K562 (cell line): ENCODE results near the gene POLR3C. TPM values are rescaled to one million over a fixed set of nuclear protein-coding genes. Genes with fewer than 3 reads are reported as not detected.

Experiments
- ATAC-seq: fragments of 200-7000 bp; cut with Tn5 transposase; 3 replicates; pipeline ENCODE4 v1.9.1; 2020; ENCODE audit warnings: moderate library complexity
- BruUV-seq: library from RNA; stranded (reverse); fragments of 400-500 nt; replicated peaks from 2 replicates; lab custom pipeline; 2021; lab: Mats Ljungman, UMichigan
- CTCF ChIA-PET: fragments of 300-600 bp; formaldehyde crosslinking; extraction: SDS; loops from one replicate; lab custom pipeline; 2021; ENCODE audit warnings: low intra/inter-chr PET ratio; lab: Yijun Ruan, JAX
- POLR2A ChIA-PET: fragments of 300-600, 350-650 bp; sonication (Branson Sonifier 250); formaldehyde crosslinking; extraction: SDS; loops from one replicate; lab custom pipeline; 2021; ENCODE audit warnings: antibody characterized with exemption, inconsistent platforms; lab: Yijun Ruan, JAX
- DNase-seq, 4 experiments: peaks; one replicate each; pipeline versions ENCODE4 v3.0.0 to v3.0.0-alpha.2; 2011 to 2018; ENCODE audit warnings: low spot score in 3 of 4, mixed read lengths in 3 of 4; ENCODE audit errors: extremely low read depth in 1 of 4
- FAIRE-seq: peaks from 2 replicates; lab custom pipeline; 2011; peaks lifted over from hg19 to GRCh38; lab: Jason Lieb, UNC
- H2AFZ ChIP-seq: 2 replicates; pipeline ENCODE4 v1.6.0; 2011; ENCODE audit warnings: low read depth, low read length, control low read depth, inconsistent platforms
- H3K27ac ChIP-seq: fragments of 200-600 bp; 3 replicates; pipeline ENCODE4 v1.8.0; 2011; ENCODE audit warnings: low read depth, mild to moderate bottlenecking, control low read depth, inconsistent platforms, low read length, moderate library complexity, mixed read lengths; ENCODE audit errors: extremely low read depth
- H3K27me3 ChIP-seq, 2 experiments: fragments of 300-600 bp in 1 of 2; 2 replicates in 1 of 2; 3 replicates in 1 of 2; pipeline versions ENCODE4 v1.6.0 to v1.8.0; 2011; ENCODE audit warnings: inconsistent platforms in 2 of 2, low read length in 2 of 2, mild to moderate bottlenecking in 1 of 2, mixed read lengths in 1 of 2, moderate library complexity in 1 of 2; ENCODE audit not compliant: control insufficient read depth in 2 of 2, insufficient read depth in 2 of 2
- H3K36me3 ChIP-seq: fragments of 300-600 bp; 3 replicates; pipeline ENCODE4 v1.8.0; 2011; ENCODE audit warnings: mild to moderate bottlenecking, low read length, inconsistent platforms; ENCODE audit not compliant: control insufficient read depth, insufficient read depth
- H3K4me1 ChIP-seq, 2 experiments: fragments of 200-600 bp in 1 of 2; replicated peaks in 1 of 2; 2 replicates in 1 of 2; 3 replicates in 1 of 2; pipeline versions ENCODE4 v1.5.1 to v1.8.0; 2011; ENCODE audit warnings: inconsistent platforms in 2 of 2, low read length in 2 of 2, mild to moderate bottlenecking in 1 of 2, mixed read lengths in 1 of 2, moderate library complexity in 1 of 2; ENCODE audit not compliant: control insufficient read depth in 2 of 2, insufficient read depth in 2 of 2
- H3K4me2 ChIP-seq: 2 replicates; pipeline ENCODE4 v1.6.1; 2011; ENCODE audit warnings: low read length, control low read depth, inconsistent platforms, mixed read lengths; ENCODE audit not compliant: insufficient read depth
- H3K4me3 ChIP-seq: fragments of 200-600 bp; sonication (generic), shearing (Covaris generic); 2 replicates; pipeline ENCODE4 v1.5.1; 2016; ENCODE audit warnings: control low read depth, inconsistent platforms
- H3K79me2 ChIP-seq: fragments of 200-600 bp; 3 replicates; pipeline ENCODE4 v1.8.0; 2011; ENCODE audit warnings: low read length, inconsistent platforms; ENCODE audit not compliant: control insufficient read depth, insufficient read depth
- H3K9ac ChIP-seq, 2 experiments: 2 replicates each; pipeline versions ENCODE4 v1.6.0 to v1.6.1; 2011; ENCODE audit warnings: low read depth in 2 of 2, low read length in 2 of 2, control low read depth in 1 of 2, inconsistent platforms in 1 of 2, mild to moderate bottlenecking in 1 of 2, mixed read lengths in 1 of 2; ENCODE audit not compliant: insufficient read depth in 1 of 2
- H3K9me1 ChIP-seq: one replicate; pipeline ENCODE4 v1.6.0; 2011; ENCODE audit warnings: inconsistent platforms, mild to moderate bottlenecking, low read length, moderate library complexity; ENCODE audit not compliant: control insufficient read depth, insufficient read depth
- H3K9me3 ChIP-seq: replicated peaks from 2 replicates; pipeline ENCODE4 v1.5.1; 2011; ENCODE audit warnings: low read depth, low read length, inconsistent platforms; ENCODE audit not compliant: control insufficient read depth, insufficient read depth
- H4K20me1 ChIP-seq: replicated peaks from 2 replicates; pipeline ENCODE4 v1.6.1; 2011; ENCODE audit warnings: low read length, inconsistent platforms, mixed read lengths; ENCODE audit not compliant: control insufficient read depth, insufficient read depth
- CBX3 ChIP-seq, 2 experiments: IDR thresholded peaks; 1 replicate in 1 of 2; 2 replicates in 1 of 2; pipeline ENCODE4 v1.6.1; 2012; ENCODE audit warnings: inconsistent platforms in 2 of 2, low read length in 2 of 2, borderline replicate concordance in 1 of 2, control low read depth in 1 of 2
- DPF2 ChIP-seq: fragments of 450-650 bp; IDR thresholded peaks from 2 replicates; pipeline ENCODE4 v1.6.1; 2016
- POLR2B ChIP-seq: fragments of 450-650 bp; IDR thresholded peaks from 2 replicates; pipeline ENCODE4 v1.6.1; 2018; ENCODE audit warnings: low read depth; ENCODE audit not compliant: partially characterized antibody
- RBM17 ChIP-seq: fragments of 200-400 bp; formaldehyde crosslinking; IDR thresholded peaks from 2 replicates; pipeline ENCODE4 v1.6.1; 2017; ENCODE audit warnings: low read depth, mild to moderate bottlenecking, low read length, borderline replicate concordance
- TRIM28 ChIP-seq: fragments of 450-650 bp; IDR thresholded peaks from 2 replicates; pipeline ENCODE4 v1.6.1; 2017
- ZNF384 ChIP-seq: IDR thresholded peaks from 2 replicates; pipeline ENCODE4 v1.6.1; 2012; ENCODE audit warnings: low read depth, low read length, improper control_type of control experiment
- WGBS: fragments of 100-300 bp; shearing (Covaris generic); methylation state at CpG from one replicate; pipeline ENCODE4 v1.1.6; 2016; ENCODE audit warnings: low coverage, mixed read lengths; ENCODE audit not compliant: insufficient coverage; ENCODE audit errors: missing lambda C conversion rate; 5-methylcytosine and 5-hydroxymethylcytosine counted together
- in situ Hi-C: fragments of 300-500 bp; cut with MboI; formaldehyde crosslinking; loops from 4 replicates; pipeline ENCODE4 v1.15.0; 2018; ENCODE audit warnings: inconsistent platforms, mixed read lengths
- intact Hi-C: fragments of 100-400 bp; cut with micrococcal nuclease; formaldehyde crosslinking; loops from 2 replicates; pipeline ENCODE4 v1.14.2; 2022
- polyA plus RNA-seq, 8 experiments: library from polyadenylated mRNA; depleted of rRNA in 4 of 8; stranded (reverse) in 5 of 8; unstranded in 3 of 8; fragments of >200 nt; fragmentation: Nextera tagmentation in 2 of 8; fragmentation: Illumina TruSeq in 1 of 8; extraction: Ambion mirVana in 2 of 8; extraction: Trizol in 1 of 8; gene quantifications; 2 replicates each; pipeline versions ENCODE4 v1.2.1 to v1.2.3, GENCODE V29; 2011 to 2014; ENCODE audit warnings: inconsistent platforms in 1 of 8, missing spikeins in 1 of 8
- total RNA-seq, 7 experiments: library from RNA; depleted of rRNA in 6 of 7; stranded (reverse); fragments of >200 nt in 6 of 7; fragmentation: Illumina TruSeq in 2 of 7; extraction: Trizol in 2 of 7; gene quantifications; 2 replicates each; pipeline versions ENCODE4 v1.2.1 to v1.2.3, GENCODE V29; 2011 to 2021; ENCODE audit warnings: low replicate concordance in 1 of 7
- TF ChIP-seq, protein P1 (sequence below): sonication (generic); formaldehyde crosslinking; IDR thresholded peaks from 2 replicates; pipeline ENCODE4 v1.8.1; 2023; ENCODE audit warnings: mild to moderate bottlenecking, missing genetic modification reagents

Gene POLR3C
- total and polyA plus RNA-seq, 9 of the 15 experiments (the other 6 are each of a cell fraction or from before 2014, with no cell fraction given), result 19.7 to 64.1 (median 45.2) TPM

DNA sequence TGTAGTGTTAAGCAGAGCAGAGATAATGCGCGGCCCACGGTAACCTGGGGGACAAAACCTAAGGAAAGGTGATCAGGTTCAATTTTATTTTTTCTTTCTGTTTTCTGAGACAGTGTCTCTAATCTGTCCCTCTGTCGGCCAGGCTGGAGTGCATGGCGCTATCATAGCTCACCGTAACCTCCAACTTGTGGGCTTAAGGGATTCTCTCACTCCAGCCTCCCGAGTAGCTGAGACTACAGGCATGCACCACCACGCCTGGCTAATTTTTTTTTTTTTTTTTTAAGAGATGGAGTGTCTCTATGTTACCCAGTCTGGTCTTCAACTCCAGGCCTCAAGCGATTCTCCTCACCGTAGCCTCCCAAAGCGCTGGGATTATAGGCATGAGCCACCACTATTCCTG lies 62.4 kb downstream of the POLR3C start:
- DNase-seq, result peak in 1 of 4 experiments; percentile 34
- BruUV-seq, result no TSS peak
- Histone ChIP-seq H3K9me3 (no peaks in the 10 kb centered on the region), H3K27ac (no peak overlapping the region), H3K79me2 (no peaks in the 10 kb centered on the region), H4K20me1 (no peaks in the 10 kb centered on the region), H3K27me3 (peaks cover 7 to 10% of the 10 kb centered on the region in 2 experiments; a peak in 4 of 5 replicates), H3K9me1 (no peaks in the 10 kb centered on the region), H3K9ac (peak overlapping the region in 1 of 2 experiments; percentile 68; a peak in 1 of 4 replicates), H3K36me3 (no peaks in the 10 kb centered on the region), H3K4me2 (peak overlapping the region; percentile 72), H3K4me3 (peak overlapping the region; percentile 56), H2AFZ (peak overlapping the region; percentile 90), H3K4me1 (peaks cover 9 to 14% of the 10 kb centered on the region in 2 experiments; a peak in 4 of 5 replicates)
- ATAC-seq, result peak; percentile 54
- 38% methylated on average over 11 of the region's 11 CpGs for WGBS
- in situ Hi-C loops, result no loop called here
- FAIRE-seq, result peak; percentile 68
- CTCF ChIA-PET, result no interaction called here
- POLR2A ChIA-PET, result interaction anchor here (1.1 to 1.2 kb wide), 3 partner anchors 41 to 102 kb away, joined by 3 to 4 read pairs (median 3); partner anchors contain the start of gene RBM8A
- TF ChIP-seq ZNF384 (0 out of 2 replicates have a peak, but pooled peaks have one; percentile 32), RBM17 (no peak), TRIM28 (peak; percentile 25; the same call in 1 of the 2 replicates), DPF2 (peak; percentile 29; the same call in 1 of the 2 replicates), POLR2B (no peak), CBX3 (IDR thresholded peaks at IDR 0.05; ENCODE audit: borderline replicate concordance in 1 of 2, low read length in 2 of 2) (no peak)
- TF ChIP-seq, protein P1, sequence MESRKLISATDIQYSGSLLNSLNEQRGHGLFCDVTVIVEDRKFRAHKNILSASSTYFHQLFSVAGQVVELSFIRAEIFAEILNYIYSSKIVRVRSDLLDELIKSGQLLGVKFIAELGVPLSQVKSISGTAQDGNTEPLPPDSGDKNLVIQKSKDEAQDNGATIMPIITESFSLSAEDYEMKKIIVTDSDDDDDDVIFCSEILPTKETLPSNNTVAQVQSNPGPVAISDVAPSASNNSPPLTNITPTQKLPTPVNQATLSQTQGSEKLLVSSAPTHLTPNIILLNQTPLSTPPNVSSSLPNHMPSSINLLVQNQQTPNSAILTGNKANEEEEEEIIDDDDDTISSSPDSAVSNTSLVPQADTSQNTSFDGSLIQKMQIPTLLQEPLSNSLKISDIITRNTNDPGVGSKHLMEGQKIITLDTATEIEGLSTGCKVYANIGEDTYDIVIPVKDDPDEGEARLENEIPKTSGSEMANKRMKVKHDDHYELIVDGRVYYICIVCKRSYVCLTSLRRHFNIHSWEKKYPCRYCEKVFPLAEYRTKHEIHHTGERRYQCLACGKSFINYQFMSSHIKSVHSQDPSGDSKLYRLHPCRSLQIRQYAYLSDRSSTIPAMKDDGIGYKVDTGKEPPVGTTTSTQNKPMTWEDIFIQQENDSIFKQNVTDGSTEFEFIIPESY (CRISPR knock-in tag), result peak; percentile 93
- intact Hi-C loops, result no loop called here
